Measurements from ENCODE around the gene PARK7.
"Not testable (repeated sequence)": the region's sequence is repeated elsewhere in the genome, so short reads cannot be mapped to it uniquely, and the experiment has no call there.

Gene PARK7

GRCh38 chr1:7915826-7916500 lies 45.5 kb upstream of the PARK7 start:
- Histone ChIP-seq H2AFZ (ENCODE audit: low read depth, low read length, severe bottlenecking) (no peak overlapping the region), H3K9me2 (replicated peaks; ENCODE audit: insufficient read depth, low read length) (no peaks in the 10 kb centered on the region), H3K27me3 (ENCODE audit: low read length) (no peaks in the 10 kb centered on the region), H3F3A (ENCODE audit: insufficient read depth) (no peaks in the 10 kb centered on the region), H3K36me3 (ENCODE audit: low read length) (no peaks in the 10 kb centered on the region), H3K79me2 (ENCODE audit: insufficient read depth, low read length) (no peaks in the 10 kb centered on the region), H3K4me3 (ENCODE audit: insufficient read depth, low read length, poor library complexity, severe bottlenecking) (no peak overlapping the region), H4K20me1 (ENCODE audit: low read depth, low read length) (no peaks in the 10 kb centered on the region), H3K9ac (ENCODE audit: low read length) (no peak overlapping the region), H3K27ac (ENCODE audit: low read depth, low read length) (no peak overlapping the region), H3K4me2 (ENCODE audit: low read depth, low read length, poor library complexity, severe bottlenecking) (no peak overlapping the region), H3K9me3 (ENCODE audit: insufficient read depth, low read length) (no peaks in the 10 kb centered on the region)
- TF ChIP-seq EZH2phosphoT487 (conservative IDR thresholded peaks at IDR 0.05; ENCODE audit: low read length) (no peak), CTCF (IDR thresholded peaks at IDR 0.05; ENCODE audit: insufficient read depth, low read length, poor library complexity, severe bottlenecking) (no peak)

- no peaks in the 10 kb centered on the region for H4K20me1 ChIP-seq (ENCODE audit: low read depth, low read length)
- H3K4me2 ChIP-seq (ENCODE audit: low read depth, low read length, poor library complexity, severe bottlenecking), result no peak overlapping the region
- H2AFZ ChIP-seq (ENCODE audit: low read depth, low read length, severe bottlenecking), result no peak overlapping the region
- no peaks in the 10 kb centered on the region for H3F3A ChIP-seq (ENCODE audit: insufficient read depth)
- TF ChIP-seq CTCF (IDR thresholded peaks at IDR 0.05; ENCODE audit: insufficient read depth, low read length, poor library complexity, severe bottlenecking) (no peak), EZH2phosphoT487 (conservative IDR thresholded peaks at IDR 0.05; ENCODE audit: low read length) (no peak)
- no peaks in the 10 kb centered on the region for H3K9me3 ChIP-seq (ENCODE audit: insufficient read depth, low read length)
- H3K9ac ChIP-seq (ENCODE audit: low read length), result no peak overlapping the region
- no peak overlapping the region for H3K4me3 ChIP-seq (ENCODE audit: insufficient read depth, low read length, poor library complexity, severe bottlenecking)
- no peak overlapping the region for H3K27ac ChIP-seq (ENCODE audit: low read depth, low read length)
- H3K79me2 ChIP-seq (ENCODE audit: insufficient read depth, low read length), result no peaks in the 10 kb centered on the region
- H3K9me2 ChIP-seq (replicated peaks; ENCODE audit: insufficient read depth, low read length), result no peaks in the 10 kb centered on the region
- H3K27me3 ChIP-seq (ENCODE audit: low read length), result no peaks in the 10 kb centered on the region
- H3K36me3 ChIP-seq (ENCODE audit: low read length), result no peaks in the 10 kb centered on the region
Observed at GRCh38 chr1:7916501-7916830, 45.0 kb upstream of the PARK7 start.

GRCh38 chr1:7917971-7918370 lies 43.5 kb upstream of the PARK7 start:
- not testable (repeated sequence) for H3K9me3 ChIP-seq (ENCODE audit: insufficient read depth, low read length); H3K36me3 ChIP-seq (ENCODE audit: low read length); H3K27ac ChIP-seq (ENCODE audit: low read depth, low read length); H3F3A ChIP-seq (ENCODE audit: insufficient read depth); H3K4me2 ChIP-seq (ENCODE audit: low read depth, low read length, poor library complexity, severe bottlenecking); H3K9me2 ChIP-seq (replicated peaks; ENCODE audit: insufficient read depth, low read length); H3K79me2 ChIP-seq (ENCODE audit: insufficient read depth, low read length); H3K27me3 ChIP-seq (ENCODE audit: low read length); H4K20me1 ChIP-seq (ENCODE audit: low read depth, low read length); H2AFZ ChIP-seq (ENCODE audit: low read depth, low read length, severe bottlenecking); H3K9ac ChIP-seq (ENCODE audit: low read length); H3K4me3 ChIP-seq (ENCODE audit: insufficient read depth, low read length, poor library complexity, severe bottlenecking)

DNA sequence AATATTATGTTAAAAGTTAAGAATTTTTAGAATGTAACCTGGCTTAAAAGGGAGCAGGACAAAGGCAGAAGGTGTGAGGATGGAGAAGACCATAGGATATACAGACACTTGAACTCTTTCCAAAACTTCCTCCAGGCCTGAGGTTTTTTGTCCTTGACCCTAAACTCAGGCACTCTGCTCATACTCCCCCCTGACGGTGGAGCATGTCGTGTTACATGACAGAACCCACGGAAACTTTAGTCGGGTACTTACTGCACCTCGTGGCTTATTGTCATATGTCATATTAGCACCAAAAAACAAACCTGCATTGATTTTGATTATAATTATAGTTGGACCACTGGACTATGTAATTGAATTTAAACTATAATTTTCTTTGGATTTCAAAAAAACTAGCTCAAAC lies 41.6 kb upstream of the PARK7 start:
- no peak overlapping the region for H3K9ac ChIP-seq (ENCODE audit: low read length)
- no peak overlapping the region for H2AFZ ChIP-seq (ENCODE audit: low read depth, low read length, severe bottlenecking)
- TF ChIP-seq CTCF (IDR thresholded peaks at IDR 0.05; ENCODE audit: insufficient read depth, low read length, poor library complexity, severe bottlenecking) (no peak), EZH2phosphoT487 (conservative IDR thresholded peaks at IDR 0.05; ENCODE audit: low read length) (no peak)
- no peaks in the 10 kb centered on the region for H3F3A ChIP-seq (ENCODE audit: insufficient read depth)
- H4K20me1 ChIP-seq (ENCODE audit: low read depth, low read length), result no peaks in the 10 kb centered on the region
- no peaks in the 10 kb centered on the region for H3K36me3 ChIP-seq (ENCODE audit: low read length)
- H3K27ac ChIP-seq (ENCODE audit: low read depth, low read length), result no peak overlapping the region
- no peak overlapping the region for H3K4me3 ChIP-seq (ENCODE audit: insufficient read depth, low read length, poor library complexity, severe bottlenecking)
- H3K27me3 ChIP-seq (ENCODE audit: low read length), result no peaks in the 10 kb centered on the region
- H3K9me3 ChIP-seq (ENCODE audit: insufficient read depth, low read length), result no peaks in the 10 kb centered on the region
- no peaks in the 10 kb centered on the region for H3K79me2 ChIP-seq (ENCODE audit: insufficient read depth, low read length)
- no peaks in the 10 kb centered on the region for H3K9me2 ChIP-seq (replicated peaks; ENCODE audit: insufficient read depth, low read length)
- no peak overlapping the region for H3K4me2 ChIP-seq (ENCODE audit: low read depth, low read length, poor library complexity, severe bottlenecking)

All from SU-DHL-6 (cell line).